Vagina (tissue), 2 donors: ENCODE data around the gene AP2B1.

Source experiments
- POLR2A ChIP-seq, 2 donors: fragments of 450-650 bp; IDR thresholded peaks; one replicate each; pipeline ENCODE4 v1.6.1; 2017; ENCODE audit warnings: antibody characterized with exemption in 2 of 2, mild to moderate bottlenecking in 2 of 2, moderate library complexity in 2 of 2
- TF ChIP-seq, protein P1 (sequence below), 3 experiments: fragments of 450-650 bp in 2 of 3; fragments of 200-600 bp in 1 of 3; sonication (generic) in 1 of 3; IDR thresholded peaks; one replicate each; pipeline ENCODE4 v1.5.1; 2017 to 2019; ENCODE audit warnings: antibody characterized with exemption in 3 of 3, mild to moderate bottlenecking in 2 of 3, moderate library complexity in 2 of 3

DNA sequence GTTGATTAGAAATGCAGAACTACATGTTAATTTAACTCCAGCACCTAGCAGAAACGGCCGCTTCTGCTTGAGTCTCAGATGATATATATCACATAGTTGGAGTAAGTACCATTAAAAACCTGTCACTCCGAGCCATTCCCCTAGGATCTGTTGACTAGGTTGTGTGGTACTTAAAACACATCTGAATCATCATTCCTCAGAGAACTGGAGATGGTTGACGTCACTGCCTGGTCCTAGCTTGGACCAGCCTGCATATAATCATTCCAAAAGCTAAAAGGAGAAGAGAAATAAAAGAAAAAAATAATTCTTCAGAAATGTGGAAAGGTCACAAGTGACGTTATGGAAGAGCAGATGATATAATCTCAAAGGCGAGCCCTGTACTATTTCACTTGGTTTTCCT is 113.0 kb downstream of the AP2B1 start:
- TF ChIP-seq, protein P1, sequence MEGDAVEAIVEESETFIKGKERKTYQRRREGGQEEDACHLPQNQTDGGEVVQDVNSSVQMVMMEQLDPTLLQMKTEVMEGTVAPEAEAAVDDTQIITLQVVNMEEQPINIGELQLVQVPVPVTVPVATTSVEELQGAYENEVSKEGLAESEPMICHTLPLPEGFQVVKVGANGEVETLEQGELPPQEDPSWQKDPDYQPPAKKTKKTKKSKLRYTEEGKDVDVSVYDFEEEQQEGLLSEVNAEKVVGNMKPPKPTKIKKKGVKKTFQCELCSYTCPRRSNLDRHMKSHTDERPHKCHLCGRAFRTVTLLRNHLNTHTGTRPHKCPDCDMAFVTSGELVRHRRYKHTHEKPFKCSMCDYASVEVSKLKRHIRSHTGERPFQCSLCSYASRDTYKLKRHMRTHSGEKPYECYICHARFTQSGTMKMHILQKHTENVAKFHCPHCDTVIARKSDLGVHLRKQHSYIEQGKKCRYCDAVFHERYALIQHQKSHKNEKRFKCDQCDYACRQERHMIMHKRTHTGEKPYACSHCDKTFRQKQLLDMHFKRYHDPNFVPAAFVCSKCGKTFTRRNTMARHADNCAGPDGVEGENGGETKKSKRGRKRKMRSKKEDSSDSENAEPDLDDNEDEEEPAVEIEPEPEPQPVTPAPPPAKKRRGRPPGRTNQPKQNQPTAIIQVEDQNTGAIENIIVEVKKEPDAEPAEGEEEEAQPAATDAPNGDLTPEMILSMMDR (IDR thresholded peaks at IDR 0.05) = no peak
- TF ChIP-seq POLR2A (IDR thresholded peaks at IDR 0.05) = no peak
